HG03520 (cell line): ENCODE data around the gene COL25A1.
"Not testable (repeated sequence)": the region's sequence is repeated elsewhere in the genome, so short reads cannot be mapped to it uniquely, and the experiment has no call there.

Experiments
- ATAC-seq: cut with Tn5 transposase; IDR thresholded peaks from one replicate; pipeline ENCODE4 v1.9.1; 2021; ENCODE audit warnings: mild to moderate bottlenecking, moderate library complexity; ENCODE audit not compliant: unreplicated experiment

The COL25A1 gene

DNA sequence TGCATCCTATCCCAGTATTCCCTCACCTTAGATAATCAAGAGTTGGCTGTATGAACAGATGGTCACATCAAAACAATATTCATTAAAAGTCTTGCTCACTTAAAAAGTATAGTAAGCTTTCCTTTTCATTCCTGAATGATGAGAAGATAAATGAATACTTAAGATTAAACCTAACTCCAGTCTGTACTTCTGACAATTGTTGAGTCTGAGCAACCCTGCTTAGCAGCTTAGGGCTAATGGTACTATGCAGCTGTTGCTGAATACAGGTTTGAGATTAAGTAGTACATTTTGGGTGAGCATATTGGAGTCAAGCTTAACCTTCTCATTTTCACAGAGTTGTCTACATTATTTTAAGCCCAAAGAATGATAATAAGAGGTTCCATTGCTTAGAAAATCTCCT lies 417.9 kb downstream of the COL25A1 start:
- no peak for ATAC-seq

DNA sequence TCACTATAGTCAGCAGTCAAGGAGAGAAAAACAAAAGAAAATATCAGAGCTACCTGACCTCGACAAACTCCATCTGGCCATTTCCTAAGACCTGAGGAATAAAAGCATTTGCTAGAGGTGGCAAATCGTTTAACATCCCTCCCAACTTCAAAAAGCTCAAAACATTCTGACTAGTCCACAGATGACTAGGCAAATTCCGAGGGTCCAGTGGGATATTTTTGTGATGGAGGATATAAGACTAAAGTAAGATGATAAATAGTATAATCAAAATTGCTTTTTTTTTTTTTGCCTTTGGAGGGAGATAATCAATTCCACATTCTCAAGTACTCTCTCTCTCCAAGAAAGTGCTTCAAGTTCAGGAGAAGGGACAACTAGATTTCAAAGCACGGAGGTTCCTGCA lies 420.5 kb downstream of the COL25A1 start:
- ATAC-seq: no peak

DNA sequence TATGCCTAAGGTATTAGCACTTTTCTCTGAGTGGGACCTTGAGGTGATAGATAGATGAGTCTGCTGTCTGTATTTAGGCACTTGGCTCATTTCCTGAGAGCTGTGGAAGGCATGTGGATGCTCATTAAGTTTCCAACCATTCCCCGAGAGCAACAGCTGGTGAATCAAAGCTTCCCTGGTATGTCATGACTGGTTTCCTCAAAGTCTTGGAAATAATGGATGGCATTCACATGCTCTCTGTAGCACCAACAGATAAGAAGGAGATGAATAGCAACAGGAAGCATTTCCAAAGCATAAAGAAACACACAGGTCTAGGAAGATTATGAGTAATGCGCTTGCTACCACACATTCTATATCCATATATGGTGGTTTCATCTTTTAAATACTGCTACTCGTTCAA lies 421.3 kb downstream of the COL25A1 start:
- no peak for ATAC-seq

DNA sequence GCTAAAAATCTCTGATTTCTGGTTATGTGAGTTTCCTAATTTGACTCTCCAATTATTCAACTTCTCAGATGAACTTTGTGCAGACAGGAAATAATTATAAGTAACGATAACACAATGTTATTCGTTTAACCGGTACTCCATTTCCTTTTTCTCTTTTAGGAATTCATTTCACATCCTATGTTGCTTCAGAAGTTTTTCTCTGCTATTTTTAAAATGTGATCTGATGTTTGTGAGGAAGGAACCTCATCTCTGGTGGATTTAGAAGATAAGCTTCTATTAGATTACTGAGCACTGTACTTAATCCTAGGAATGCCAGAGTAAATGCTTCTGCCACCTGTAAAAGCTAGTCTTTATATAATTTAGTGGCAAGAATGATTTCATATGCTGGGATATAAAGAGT lies 423.7 kb downstream of the COL25A1 start:
- no peak for ATAC-seq

DNA sequence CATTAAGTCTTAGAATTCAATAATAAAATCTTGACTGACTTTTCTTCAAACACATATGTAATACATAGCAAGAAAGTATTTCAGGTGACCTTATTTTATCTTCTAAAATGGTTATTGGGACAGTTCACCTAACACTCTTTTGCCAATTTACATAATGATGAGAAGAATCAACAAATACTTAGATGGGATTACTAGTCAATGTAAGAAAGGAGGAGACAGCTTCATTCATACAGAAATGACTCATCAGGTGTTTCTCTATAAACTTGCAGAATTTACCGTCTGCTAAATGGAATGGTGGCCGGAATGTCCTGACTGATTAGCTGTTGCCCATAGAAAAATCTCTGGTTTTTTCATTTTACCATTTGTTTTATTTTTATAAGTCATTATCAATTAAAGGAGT lies 424.6 kb downstream of the COL25A1 start:
- ATAC-seq: no peak

DNA sequence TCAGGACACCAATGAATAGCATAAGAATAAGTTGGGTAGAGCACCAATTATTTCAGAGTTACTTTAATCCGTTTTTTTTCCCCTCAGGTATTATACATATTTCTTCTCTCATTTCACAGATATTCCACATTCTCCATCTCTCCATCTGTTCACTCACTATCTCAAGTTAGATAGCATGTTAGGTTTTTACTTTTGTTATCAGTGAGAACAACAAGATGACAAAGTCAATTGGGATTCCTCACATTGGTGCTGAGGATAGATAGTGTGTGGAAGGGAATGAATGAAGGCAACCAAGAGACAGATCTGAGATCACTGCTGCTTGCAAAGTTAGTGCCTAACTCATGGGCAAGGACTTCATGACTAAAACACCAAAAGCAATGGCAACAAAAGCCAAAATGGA lies 427.7 kb downstream of the COL25A1 start:
- no peak for ATAC-seq

DNA sequence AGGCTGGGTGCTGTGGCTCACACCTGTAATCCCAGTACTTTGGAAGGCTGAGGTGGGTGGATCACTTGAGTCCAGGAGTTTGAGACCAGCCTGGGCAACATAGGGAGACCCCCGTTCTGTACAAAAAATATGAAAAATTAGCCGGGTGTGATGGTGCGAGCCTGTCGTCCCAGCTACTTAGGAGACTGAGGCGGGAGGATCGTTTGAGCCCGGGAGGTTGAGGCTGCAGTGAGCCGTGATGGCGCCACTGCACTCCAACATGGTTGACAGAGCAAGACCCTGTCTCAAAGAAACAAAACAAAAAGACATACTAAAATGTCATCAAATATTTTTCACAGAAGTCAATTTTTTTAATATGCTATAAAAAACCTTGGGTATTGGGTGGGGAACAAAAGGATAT lies 432.5 kb downstream of the COL25A1 start:
- ATAC-seq: not testable (repeated sequence)

DNA sequence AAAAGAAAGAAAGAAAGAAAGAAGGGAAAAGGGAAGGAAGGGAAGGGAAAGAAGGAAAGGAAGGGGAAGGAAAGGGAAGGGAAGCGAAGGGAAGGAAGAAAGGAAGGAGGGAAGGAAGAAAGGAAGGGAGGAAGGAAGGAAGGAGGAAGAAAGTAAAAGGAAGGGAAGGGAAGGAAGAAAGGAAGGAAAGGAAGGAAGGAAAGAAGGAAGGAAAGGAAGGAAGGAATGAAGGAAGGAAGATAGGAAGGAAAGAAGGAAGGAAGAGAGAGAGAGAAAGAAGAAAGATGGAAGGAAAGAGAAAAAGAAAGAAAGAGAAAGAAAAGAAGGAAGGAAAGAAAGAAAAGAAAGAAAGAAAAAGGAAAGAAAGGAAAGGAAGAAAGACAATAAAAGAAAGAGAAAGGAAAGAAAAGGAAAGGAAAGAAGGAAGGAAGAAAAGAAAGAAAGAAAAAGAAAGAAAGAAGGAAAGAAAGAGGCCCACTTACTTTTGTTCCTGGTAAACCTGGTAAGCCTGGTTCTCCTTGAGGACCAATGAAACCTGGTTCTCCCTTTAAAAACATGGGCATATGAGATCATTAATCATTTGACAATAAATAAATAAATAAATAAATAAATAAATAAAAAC lies 433.7 kb downstream of the COL25A1 start:
- ATAC-seq: no peak

DNA sequence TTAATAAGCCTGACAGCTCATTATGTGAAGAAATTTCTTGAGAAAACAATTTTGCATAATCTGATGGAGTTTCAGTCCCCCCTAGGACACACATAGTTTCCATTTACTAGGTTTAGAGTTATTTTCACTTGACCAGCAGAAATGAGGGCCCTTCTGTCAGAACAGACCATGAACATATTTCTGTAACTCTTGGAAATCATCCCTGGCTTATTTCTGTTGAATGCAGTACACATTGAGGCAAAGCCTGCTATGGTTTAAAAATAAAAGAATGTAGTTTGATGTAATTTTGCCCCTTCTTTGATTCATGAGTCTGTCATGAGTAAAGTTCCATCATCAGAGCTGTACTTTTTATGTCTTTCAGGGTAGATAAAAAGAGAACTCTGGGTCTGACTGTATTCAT lies 435.0 kb downstream of the COL25A1 start:
- no peak for ATAC-seq

DNA sequence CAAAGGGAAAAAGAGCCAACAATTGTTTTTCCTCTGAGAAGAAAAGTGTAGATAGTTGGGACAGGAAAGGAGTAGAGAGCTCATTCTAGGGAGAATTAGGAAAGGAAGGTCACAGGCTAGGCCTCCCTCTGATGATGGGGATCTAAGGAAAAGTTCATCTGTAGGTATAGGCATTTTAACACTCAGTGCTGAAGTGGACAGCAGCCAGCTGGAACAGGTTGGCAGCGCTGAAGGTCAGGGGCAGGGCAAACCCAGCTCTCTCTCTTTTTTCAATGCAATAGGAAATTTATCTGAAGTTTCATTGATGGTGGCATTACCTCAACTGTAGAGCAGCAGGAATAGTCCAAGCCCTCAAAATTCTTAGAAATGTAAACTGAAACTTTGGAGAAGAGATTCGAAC lies 441.1 kb downstream of the COL25A1 start:
- no peak for ATAC-seq

DNA sequence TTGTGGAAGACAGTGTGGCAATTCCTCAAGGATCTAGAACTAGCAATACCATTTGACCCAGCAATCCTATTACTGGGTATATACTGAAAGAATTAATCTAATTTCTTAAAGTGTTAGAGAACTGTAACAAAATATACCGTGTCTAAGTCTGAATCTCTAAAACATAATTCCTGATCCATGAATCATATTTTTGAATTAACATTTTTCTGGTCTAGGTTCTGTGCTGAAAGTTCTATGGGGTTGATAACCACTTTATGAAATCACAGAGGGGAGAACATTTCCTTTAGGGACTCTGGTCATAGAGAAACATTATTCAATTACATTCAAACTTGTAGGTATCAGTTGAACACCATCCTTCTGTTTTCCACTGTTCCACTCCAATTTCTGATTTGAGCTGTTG lies 447.7 kb downstream of the COL25A1 start:
- ATAC-seq: no peak

DNA sequence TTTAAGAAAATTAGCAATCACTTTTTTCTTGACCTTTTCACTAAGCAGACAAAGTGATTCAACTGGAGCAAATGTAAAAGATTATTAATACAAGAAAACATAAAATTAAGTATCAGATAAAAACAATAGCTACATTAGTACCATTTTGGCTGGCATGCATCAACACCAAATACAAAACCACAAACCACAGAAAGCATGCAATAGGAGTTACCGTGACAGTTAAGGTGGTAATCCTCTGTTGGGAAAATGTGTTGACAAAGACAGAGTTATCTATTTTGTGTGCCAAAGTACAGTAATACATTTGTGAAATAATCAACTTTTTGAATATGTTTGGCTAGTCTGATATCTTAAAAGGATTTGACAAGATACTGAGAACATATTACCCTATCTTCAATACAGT lies 449.8 kb downstream of the COL25A1 start:
- no peak for ATAC-seq

DNA sequence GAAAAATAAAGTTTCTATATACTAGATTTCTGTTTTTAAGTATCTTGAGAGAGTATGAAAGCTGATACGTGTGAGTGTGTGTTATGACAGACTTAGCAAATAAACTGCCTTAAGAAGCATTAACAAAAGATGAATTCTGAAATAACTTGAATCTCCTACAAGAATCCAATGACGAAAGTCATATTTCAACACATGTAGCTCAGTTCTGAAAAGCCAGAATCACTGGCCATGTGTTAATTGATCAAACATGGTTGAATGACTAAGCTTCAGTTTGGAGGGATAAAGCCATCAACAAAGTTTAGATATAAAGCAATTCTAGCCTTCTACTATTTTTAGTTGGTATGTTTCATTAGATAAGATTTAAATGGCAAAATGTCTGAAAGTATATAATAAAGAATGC lies 451.1 kb downstream of the COL25A1 start:
- no peak for ATAC-seq

DNA sequence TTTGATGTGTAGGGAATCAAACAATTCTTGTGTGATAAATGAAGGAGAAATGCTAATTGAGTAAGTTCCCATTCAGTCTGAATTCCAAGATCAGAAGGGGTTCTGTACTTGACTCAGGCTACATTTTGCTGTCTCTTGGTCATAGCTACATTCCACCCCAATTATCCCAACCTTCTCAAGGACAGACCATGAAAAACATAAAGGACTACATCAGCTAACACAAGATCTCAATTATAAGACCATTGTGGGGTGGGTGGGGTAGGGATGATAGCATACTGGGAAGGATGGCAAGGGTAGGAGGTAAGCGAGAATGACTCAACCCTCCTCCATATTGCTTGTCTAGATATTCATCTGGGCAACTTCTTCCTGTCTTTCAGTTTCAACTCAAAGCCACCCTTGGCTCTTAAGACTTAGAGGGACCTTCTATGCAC lies 452.2 kb downstream of the COL25A1 start:
- no peak for ATAC-seq

DNA sequence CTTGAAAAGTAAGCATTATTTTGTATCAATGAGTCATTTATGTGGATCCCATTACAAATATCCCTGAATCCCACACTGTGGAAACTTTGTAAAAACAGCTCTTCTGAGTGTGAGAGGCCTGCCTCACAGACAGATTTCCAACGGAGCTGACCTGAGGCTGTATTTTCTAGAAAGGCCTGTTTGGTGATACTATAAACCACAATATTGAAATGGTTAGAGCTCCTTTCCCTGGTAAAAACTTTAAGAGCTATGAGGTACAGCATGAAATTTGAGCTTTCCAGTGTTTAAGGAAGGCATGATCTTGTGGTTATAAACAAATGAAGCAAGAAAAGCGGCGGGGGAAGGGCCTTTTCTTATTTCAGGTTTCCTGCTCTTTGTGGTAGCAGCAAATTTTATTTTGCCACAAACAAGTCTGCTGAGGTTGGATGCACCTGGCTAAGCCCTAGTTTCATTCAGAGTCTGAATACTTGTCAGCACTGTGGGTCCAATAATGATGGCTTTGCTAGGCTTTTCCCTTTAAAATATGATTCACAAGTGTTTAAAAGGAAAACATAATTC lies 452.8 kb downstream of the COL25A1 start:
- ATAC-seq: peak; percentile 67

DNA sequence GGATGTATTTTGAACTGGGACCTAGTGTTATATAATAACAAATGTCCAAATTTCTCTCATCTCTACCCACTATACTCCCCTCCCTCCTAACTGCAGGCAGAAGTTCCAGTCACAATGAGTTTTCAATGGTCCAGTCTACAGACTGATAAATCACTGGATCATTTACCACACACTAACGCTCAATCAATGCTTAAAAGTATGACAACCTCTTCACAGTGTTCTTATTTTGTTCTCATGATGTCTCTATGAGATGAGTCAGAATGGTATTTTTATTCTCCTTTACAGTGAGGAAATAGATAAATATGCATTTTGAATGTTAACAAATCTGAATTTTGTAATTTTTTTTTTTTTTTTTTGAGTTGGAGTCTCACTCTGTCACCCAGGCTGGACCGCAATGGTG lies 455.9 kb downstream of the COL25A1 start:
- ATAC-seq: no peak

DNA sequence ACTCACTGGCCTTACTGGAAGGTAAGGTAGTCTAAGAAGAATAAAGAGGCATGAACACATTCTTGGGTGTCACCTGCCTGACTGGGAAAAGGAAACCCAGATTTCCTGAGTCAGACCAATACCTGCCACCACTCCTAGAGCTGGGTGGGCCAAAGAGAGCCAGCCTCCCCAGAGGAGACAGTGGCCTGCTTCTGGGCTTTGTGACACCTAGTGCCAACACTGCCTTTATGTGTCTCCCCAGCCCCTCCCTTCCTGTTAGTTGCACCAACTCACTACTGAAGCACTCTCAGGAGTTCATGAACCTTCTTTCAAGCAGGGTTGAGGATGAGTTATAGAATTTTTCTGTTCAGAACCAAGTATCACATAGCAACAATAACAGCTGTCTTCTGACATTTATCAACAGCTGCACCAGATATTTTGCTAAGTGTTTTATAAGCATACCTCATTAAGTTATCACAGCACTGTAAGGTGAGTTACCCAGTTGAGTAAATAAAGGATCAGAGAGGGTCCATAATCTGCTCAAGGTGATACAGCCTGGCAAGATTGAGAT lies 462.0 kb downstream of the COL25A1 start:
- no peak for ATAC-seq

DNA sequence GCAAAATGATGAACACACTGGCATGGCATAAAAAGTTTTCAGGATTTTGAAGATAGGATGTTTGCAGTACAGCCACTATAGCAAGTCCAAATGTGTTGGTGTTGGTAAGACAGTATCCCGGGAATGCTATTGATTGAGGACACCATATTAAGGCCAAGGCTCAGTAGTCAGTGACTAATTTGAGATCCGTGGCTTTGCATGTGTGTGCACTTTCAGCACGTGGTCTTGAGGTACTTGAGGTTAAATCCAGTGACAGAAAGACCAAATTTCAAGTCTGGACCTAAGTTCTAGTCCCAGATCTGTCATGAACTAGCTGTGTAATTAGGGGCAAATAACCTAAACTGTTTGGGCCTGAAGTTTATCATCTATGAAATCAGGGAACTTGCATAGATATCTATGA lies 463.1 kb downstream of the COL25A1 start:
- ATAC-seq: no peak

DNA sequence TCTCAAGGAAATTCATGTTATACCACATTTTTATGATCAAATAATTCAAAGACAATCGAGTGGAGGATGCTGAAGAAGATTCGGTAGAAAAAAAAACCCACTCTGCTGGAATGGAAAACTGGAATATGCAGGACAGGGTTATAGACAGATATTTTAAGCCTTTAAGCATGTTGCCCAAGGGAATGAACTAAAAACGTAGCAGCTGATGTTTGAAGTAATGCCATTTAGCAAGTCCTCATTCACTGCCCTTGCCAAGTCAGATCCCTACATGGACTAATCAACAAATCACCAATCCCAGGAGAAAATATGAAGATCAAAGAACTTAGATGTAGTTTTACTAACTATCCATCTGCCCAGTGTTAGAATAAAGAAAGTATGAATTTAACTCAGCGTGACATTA lies 464.0 kb downstream of the COL25A1 start:
- ATAC-seq: no peak

DNA sequence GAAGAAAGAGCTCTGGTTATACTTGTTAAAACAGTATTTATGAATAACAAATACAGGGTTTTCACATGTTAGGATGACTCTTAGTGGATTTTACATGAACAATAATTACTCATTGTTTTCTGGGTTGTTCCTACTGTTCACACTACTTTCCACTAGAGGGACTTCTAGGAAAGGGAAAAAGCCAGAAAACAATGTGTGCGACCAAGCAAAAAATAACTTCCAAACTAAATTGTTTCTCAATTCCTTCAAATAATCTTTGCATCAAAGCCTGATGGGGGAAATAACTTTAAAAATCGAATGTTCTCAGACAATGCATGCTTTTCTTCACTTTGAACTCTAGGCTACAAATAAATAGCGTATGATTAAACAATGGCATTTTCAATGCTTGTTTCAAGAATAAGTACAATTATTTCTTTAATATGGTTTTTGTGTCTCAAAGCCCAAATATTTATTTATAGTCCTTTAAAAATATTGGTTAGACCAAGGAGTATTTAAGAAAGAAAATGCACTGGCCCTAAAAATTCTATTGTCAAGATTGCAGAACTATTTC lies 467.5 kb downstream of the COL25A1 start:
- peak; percentile 45 for ATAC-seq

DNA sequence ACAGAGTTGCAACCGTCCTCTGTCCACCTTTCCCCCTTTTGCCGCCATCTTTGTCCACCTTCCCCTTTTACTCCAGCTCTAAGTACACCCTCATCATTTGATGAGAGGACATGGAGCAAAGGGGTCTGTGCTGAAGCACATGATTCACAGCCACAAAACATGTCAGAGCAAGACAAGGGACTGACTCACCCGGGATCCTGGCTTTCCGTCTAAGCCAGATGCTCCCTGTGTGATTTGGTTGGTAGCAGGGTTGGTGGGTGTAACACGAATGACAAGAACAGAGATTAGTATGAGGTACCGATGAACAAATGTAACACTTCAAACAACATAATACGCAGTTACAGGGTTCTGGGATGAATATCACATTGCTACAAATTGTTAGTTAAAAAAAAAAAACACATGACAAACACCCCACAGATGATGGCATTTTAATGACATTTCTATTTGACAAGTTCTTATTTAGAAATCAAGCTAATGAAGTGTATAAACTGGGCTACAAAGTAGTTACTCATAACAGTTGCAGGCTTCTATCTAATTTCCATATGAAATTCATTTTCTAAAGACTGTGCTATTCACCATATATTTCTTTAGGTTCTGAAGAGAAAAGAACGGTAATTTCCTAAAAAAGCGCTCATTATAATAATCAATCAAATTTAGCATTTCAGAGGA lies 468.2 kb downstream of the COL25A1 start:
- no peak for ATAC-seq

DNA sequence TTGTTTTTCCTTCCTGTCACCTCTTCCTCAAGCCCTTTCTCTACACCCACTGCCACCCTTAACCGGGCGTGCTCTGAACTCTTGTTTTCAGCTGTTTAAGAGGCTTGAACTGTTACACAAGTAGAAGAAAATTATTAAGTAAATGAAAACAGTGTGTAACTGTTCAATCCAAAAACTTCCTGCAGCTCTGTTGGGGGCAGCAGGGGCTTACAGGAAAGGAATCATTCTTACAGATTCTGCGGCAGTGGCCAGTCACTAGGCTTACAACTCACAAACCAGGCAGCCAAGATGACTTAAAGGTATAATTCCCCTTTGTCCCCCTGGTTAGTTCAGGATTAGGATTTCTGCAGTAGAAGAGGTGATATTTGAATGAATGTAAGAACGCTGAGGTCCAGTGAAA lies 469.4 kb downstream of the COL25A1 start:
- no peak for ATAC-seq
